PFSK-1 (cell line): Measurements from ENCODE around the gene EDARADD.

Source experiments
- POLR2AphosphoS5 ChIP-seq: IDR thresholded peaks from 2 replicates; pipeline ENCODE4 v1.6.1; 2012; ENCODE audit warnings: low read depth, mild to moderate bottlenecking, control low read depth, low read length, moderate library complexity
- TAF1 ChIP-seq: IDR thresholded peaks from 2 replicates; pipeline ENCODE4 v1.6.1; 2012; ENCODE audit warnings: low read length, control low read depth, borderline replicate concordance; ENCODE audit not compliant: insufficient read depth

GRCh38 chr1:236396665-236397043 lies 2.6 kb downstream of the EDARADD start:
- TF ChIP-seq TAF1 (no peak), POLR2AphosphoS5 (no peak)
